ENCODE results near the gene USP34. TPM values are rescaled to one million over a fixed set of nuclear protein-coding genes. Genes with fewer than 3 reads are reported as not detected.

USP34 gene
- 74.5 and 82.0 TPM in 2 replicates for total RNA-seq (2014; rRNA removed; shearing (Covaris generic))

GRCh38 chr2:61470965-61471904 lies at the start of gene USP34:
TSS of gene USP34 (minus strand) at chr2:61471087. CDS start at chr2:61470692, 395 bp downstream.

GRCh38 chr2:61161888-61162287 lies 309.0 kb downstream of the USP34 start, which contains the start of gene C2orf74:
TSS of gene C2orf74 (plus strand) at chr2:61162188. CDS start at chr2:61162515, 327 bp downstream.

Small RNA genes within 50 kb of the gene (small RNA-seq; reads per million reads assigned to genes)
- not detected for gene SNORA70B

Other genes with a start within 250 kb of the USP34 start
- 131 and 141 TPM in 2 replicates for gene XPO1, start 67.3 kb upstream of the USP34 start, total RNA-seq (2014; rRNA removed; shearing (Covaris generic))

Data from A375 (cell line).